Adrenal gland (tissue), 12 donors: ENCODE measurements around the gene COL9A3. TPM values are rescaled to one million over a fixed set of nuclear protein-coding genes. Genes with fewer than 3 reads are reported as not detected.

Source experiments
- DNase-seq, 7 donors: peaks; one replicate each; pipeline ENCODE4 v3.0.0-alpha.2; 2019 to 2020
- H3K27ac ChIP-seq, 5 donors: fragments of 200-600 bp; sonication (generic) in 4 of 5; 1 replicate in 3 of 5; 2 replicates in 2 of 5; pipeline versions ENCODE4 v1.5.1 to v1.8.0; 2016 to 2020; ENCODE audit warnings: mild to moderate bottlenecking in 1 of 5
- H3K27me3 ChIP-seq: fragments of 200-600 bp; 2 replicates; pipeline ENCODE4 v1.8.0; 2021
- H3K36me3 ChIP-seq, 2 donors: fragments of 200-600 bp; replicated peaks in 1 of 2; 1 replicate in 1 of 2; 2 replicates in 1 of 2; pipeline versions ENCODE4 v1.5.1 to v1.8.0; 2018 to 2022
- H3K4me1 ChIP-seq, 2 donors: fragments of 200-600 bp; replicated peaks in 1 of 2; 1 replicate in 1 of 2; 2 replicates in 1 of 2; pipeline versions ENCODE4 v1.5.1 to v1.8.0; 2018 to 2021
- H3K4me3 ChIP-seq, 4 donors: fragments of 200-600 bp; sonication (generic) in 3 of 4; one replicate each; pipeline ENCODE4 v1.5.1; 2016 to 2018
- H3K9me3 ChIP-seq, 3 donors: fragments of 200-600 bp; sonication (generic) in 1 of 3; replicated peaks in 1 of 3; 1 replicate in 2 of 3; 2 replicates in 1 of 3; pipeline versions ENCODE4 v1.5.1 to v1.8.0; 2016 to 2021
- POLR2A ChIP-seq, 2 donors: fragments of 450-650 bp; IDR thresholded peaks; one replicate each; pipeline ENCODE4 v1.6.1; 2017; ENCODE audit warnings: antibody characterized with exemption in 2 of 2, mild to moderate bottlenecking in 2 of 2, moderate library complexity in 1 of 2
- WGBS, 4 donors: extraction: QIAGEN DNeasy Blood & Tissue Kit in 2 of 4; methylation state at CpG; one replicate each; pipeline versions ENCODE4 v1.1.5 to v1.1.7; 2013 to 2017; 5-methylcytosine and 5-hydroxymethylcytosine counted together
- intact Hi-C, 2 donors: fragments of 100-400 bp; cut with DNase I; formaldehyde crosslinking; loops; one replicate each; pipeline versions ENCODE4 v1.14.1 to v1.15.0; 2022 to 2023
- polyA plus RNA-seq, 3 donors: library from polyadenylated mRNA; stranded (reverse); fragments of 200-250 nt in 2 of 3; fragments of 350-450 nt in 1 of 3; fragmentation: Illumina TruSeq in 1 of 3; extraction: RNeasy Lipid Tissue Mini Kit (QIAGEN cat#74804) in 1 of 3; gene quantifications; one replicate each; pipeline ENCODE4 v1.2.3, GENCODE V29; 2013 to 2014
- total RNA-seq, 9 donors: library from RNA; depleted of rRNA in 4 of 9; stranded (reverse); fragments of >200 nt in 4 of 9; fragments of 120-200 nt in 1 of 9; fragmentation: NEBNext Ultra II Directional in 1 of 9; extraction: Animal tissue kit (Norgen Biotek cat#: 25700) in 1 of 9; gene quantifications; one replicate each; pipeline versions ENCODE4 v1.1.0 to v1.2.4, GENCODE V29; 2013 to 2023
- TF ChIP-seq, protein P1 (sequence below), 6 experiments: fragments of 450-650 bp in 4 of 6; fragments of 200-600 bp in 2 of 6; sonication (generic) in 1 of 6; IDR thresholded peaks; 1 replicate in 5 of 6; 2 replicates in 1 of 6; pipeline versions ENCODE4 v1.5.1 to v1.8.0; 2016 to 2021; ENCODE audit warnings: antibody characterized with exemption in 6 of 6, mild to moderate bottlenecking in 2 of 6, moderate library complexity in 1 of 6
- donor health status: healthy with polysubstance abuse.
- donor health status: Bipolar disorder and iron deficiency.
- donor health status: DM: yes; HTN: yes; CAD: no.
- donor health status: DM: no; HTN: no; CAD: no.
- donor health status: DM: no; HTN: no; CAD: no.
- donor health status: DM: yes; HTN: yes; CAD: no.

COL9A3 gene
- total and polyA plus RNA-seq, 12 donors = 0.22 to 27.8 (median 1.4) TPM

DNA sequence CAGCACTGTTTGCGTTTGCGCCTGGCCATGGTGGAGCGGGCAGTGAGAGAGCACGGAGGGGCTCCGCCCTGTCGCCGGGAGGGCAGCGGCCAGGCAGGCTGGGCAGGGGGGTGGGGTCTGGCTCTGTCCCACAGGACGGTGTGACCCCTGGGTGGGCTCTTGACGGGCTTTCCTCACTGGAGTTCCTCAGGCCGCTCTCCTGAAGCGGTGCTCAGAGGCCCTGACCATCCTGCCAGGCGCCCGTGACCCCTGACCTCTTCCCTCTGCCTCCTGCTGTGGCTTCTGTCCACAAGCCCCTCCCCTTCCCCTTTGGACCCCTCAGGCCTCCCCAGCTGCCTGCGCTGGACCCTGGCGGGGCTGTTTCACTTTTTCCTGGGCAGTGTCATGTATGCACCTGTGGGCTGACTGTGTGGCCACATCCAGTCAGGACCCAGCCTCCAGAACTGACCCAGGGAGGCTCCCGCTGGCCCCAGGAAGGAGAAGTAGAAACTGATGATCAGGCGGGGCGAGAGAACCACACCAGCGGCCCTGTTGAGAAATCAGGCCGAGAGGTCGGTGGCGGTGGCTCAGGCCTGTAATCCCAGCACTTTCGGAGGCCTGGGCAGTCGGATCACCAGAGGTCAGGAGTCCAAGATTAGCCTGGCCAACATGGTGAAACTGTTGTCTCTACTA, 11.0 kb upstream of the COL9A3 start:
- H3K4me1 ChIP-seq = peaks cover 12 to 17% of the 10 kb centered on the region in 2 donors
- peak in 5 of 7 donors; percentile 55 to 78 (median 64) for DNase-seq
- H3K36me3 ChIP-seq = peaks cover 0 to 36% of the 10 kb centered on the region in 2 donors
- no peak for TF ChIP-seq POLR2A (IDR thresholded peaks at IDR 0.05)
- TF ChIP-seq, protein P1, sequence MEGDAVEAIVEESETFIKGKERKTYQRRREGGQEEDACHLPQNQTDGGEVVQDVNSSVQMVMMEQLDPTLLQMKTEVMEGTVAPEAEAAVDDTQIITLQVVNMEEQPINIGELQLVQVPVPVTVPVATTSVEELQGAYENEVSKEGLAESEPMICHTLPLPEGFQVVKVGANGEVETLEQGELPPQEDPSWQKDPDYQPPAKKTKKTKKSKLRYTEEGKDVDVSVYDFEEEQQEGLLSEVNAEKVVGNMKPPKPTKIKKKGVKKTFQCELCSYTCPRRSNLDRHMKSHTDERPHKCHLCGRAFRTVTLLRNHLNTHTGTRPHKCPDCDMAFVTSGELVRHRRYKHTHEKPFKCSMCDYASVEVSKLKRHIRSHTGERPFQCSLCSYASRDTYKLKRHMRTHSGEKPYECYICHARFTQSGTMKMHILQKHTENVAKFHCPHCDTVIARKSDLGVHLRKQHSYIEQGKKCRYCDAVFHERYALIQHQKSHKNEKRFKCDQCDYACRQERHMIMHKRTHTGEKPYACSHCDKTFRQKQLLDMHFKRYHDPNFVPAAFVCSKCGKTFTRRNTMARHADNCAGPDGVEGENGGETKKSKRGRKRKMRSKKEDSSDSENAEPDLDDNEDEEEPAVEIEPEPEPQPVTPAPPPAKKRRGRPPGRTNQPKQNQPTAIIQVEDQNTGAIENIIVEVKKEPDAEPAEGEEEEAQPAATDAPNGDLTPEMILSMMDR (IDR thresholded peaks at IDR 0.05) = no peak
- 27 to 36% (median 31%) methylated on average over 9 to 25 of the region's 25 CpGs for WGBS, 4 donors
- H3K27me3 ChIP-seq = no peaks in the 10 kb centered on the region
- H3K9me3 ChIP-seq = no peaks in the 10 kb centered on the region
- H3K4me3 ChIP-seq = peak overlapping the region in 3 of 4 donors; percentile 60 to 95 (median 81)
- H3K27ac ChIP-seq = peak overlapping the region in 3 of 5 donors; percentile 71 to 83 (median 80)
- intact Hi-C loops = loop anchor here in 1 of 2 donors (5.0 kb wide), 1 partner anchor 134 kb away; no protein-coding TSS in a partner anchor

DNA sequence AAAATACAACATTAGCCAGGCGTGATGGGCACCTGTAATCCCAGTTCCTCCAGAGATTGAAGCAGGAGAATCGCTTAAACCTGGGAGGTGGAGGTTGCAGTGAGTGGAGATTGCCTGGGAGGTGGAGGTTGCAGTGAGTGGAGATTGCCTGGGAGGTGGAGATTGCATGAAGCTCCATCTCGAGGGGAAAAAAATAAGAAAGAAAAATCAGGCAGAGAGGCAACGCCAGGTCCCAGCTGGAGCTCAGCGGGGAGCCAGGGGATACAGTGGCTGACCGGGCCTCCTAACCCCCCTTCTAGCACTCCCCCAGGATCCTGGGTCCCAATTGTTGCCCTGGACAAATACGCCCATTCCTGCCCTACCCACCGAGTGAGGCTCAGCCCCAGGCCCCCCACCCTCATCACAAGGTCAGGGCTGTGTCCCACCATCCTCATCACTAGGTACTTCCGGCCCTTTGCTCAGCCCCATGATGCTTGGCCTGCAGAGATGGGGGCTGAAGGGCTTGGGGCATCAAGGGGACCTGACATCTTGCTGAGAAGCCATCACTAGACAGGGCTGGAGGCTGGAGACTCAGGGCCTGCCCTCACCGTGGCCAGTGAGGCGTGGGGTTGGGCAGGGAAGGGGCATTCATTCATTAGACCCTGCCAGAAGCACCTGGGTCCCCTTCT, 10.3 kb upstream of the COL9A3 start:
- Histone ChIP-seq H3K27me3 (no peaks in the 10 kb centered on the region), H3K36me3 (peaks cover 0 to 39% of the 10 kb centered on the region in 2 donors), H3K27ac (peak overlapping the region in 2 of 5 donors; percentile 80 to 83), H3K9me3 (no peaks in the 10 kb centered on the region), H3K4me1 (peaks cover 12 to 17% of the 10 kb centered on the region in 2 donors), H3K4me3 (peak overlapping the region in 1 of 4 donors; percentile 81)
- intact Hi-C loops = loop anchor here in 1 of 2 donors (5.0 kb wide), 1 partner anchor 134 kb away; no protein-coding TSS in a partner anchor
- WGBS, 4 donors = 67 to 83% (median 70%) methylated on average over 8 to 11 of the region's 11 CpGs
- DNase-seq = no peak
- TF ChIP-seq, protein P1 (IDR thresholded peaks at IDR 0.05) = no peak
- no peak for TF ChIP-seq POLR2A (IDR thresholded peaks at IDR 0.05)

DNA sequence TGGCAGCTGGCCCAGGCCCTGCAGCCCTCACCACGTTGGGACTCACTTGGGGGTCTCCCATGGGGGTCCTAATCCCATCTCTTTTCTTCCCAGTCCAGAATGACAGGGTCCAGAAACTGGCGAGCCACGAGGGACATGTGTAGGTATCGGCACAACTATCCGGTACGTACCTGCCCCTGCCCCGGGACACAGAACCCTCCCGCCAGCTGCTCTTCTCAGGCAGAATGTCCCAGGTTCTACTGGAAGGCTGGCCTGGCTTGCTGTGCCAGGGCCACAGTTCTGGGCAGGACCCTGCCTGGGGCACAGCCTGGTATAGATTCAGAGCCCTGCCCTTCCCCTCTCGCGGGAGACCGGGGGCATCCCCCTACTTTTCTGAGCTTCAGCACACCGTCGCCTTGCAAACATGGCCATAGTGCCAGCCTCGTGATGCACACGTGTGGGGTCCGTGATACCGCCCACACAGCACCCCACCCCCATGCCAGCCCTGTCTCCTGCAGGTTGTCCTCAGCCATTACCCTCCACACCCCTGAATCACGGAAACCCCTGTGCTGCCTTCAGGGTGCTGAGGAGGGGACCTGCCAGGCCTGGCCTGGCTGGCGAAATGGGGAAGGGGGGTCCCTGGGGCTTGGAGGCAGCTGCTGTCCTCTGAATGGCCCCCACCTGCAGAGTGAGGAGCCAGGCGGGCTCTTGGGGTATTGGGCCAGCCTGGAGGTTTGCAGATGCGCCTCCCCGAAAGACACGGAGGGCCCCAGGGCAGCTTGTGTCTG, 9.2 kb upstream of the COL9A3 start:
- no peaks in the 10 kb centered on the region for H3K27me3 ChIP-seq
- TF ChIP-seq, protein P1 (IDR thresholded peaks at IDR 0.05) = no peak
- peaks cover 12 to 17% of the 10 kb centered on the region in 2 donors for H3K4me1 ChIP-seq
- H3K27ac ChIP-seq = no peak overlapping the region
- WGBS, 4 donors = 82 to 87% (median 83%) methylated on average over 11 to 23 of the region's 23 CpGs
- DNase-seq = no peak
- intact Hi-C loops = loop anchor here in 1 of 2 donors (5.0 kb wide), 1 partner anchor 135 kb away; no protein-coding TSS in a partner anchor
- H3K4me3 ChIP-seq = no peak overlapping the region
- H3K36me3 ChIP-seq = peaks cover 0 to 50% of the 10 kb centered on the region in 2 donors
- H3K9me3 ChIP-seq = no peaks in the 10 kb centered on the region
